Memory B cell (primary cell): ENCODE data around the gene XPO1.
"Not testable (repeated sequence)": the region's sequence is repeated elsewhere in the genome, so short reads cannot be mapped to it uniquely, and the experiment has no call there.

ENCODE experiments used
- ATAC-seq: fragments of 150-1000 bp; cut with Tn5 transposase; 2 replicates; pipeline ENCODE4 v1.10.0; 2021; ENCODE audit warnings: low read depth, mild to moderate bottlenecking, moderate library complexity
- DNase-seq, 2 donors: peaks; one replicate each; pipeline ENCODE4 v3.0.0; 2022; ENCODE audit warnings: low spot score in 2 of 2
- H3K27ac Mint-ChIP-seq: one replicate; pipeline ENCODE4 v1.8.0; 2022; ENCODE audit warnings: mild to moderate bottlenecking, moderate library complexity, mixed read lengths
- H3K27me3 Mint-ChIP-seq: one replicate; pipeline ENCODE4 v1.8.0; 2022; ENCODE audit warnings: mixed read lengths
- H3K36me3 Mint-ChIP-seq: one replicate; pipeline ENCODE4 v1.8.0; 2022; ENCODE audit warnings: mild to moderate bottlenecking, mixed read lengths
- H3K4me1 Mint-ChIP-seq: one replicate; pipeline ENCODE4 v1.8.0; 2022; ENCODE audit warnings: mixed read lengths
- H3K4me3 Mint-ChIP-seq: one replicate; pipeline ENCODE4 v1.8.0; 2022; ENCODE audit warnings: mild to moderate bottlenecking, moderate library complexity, mixed read lengths
- H3K9me3 Mint-ChIP-seq: one replicate; pipeline ENCODE4 v1.8.0; 2022; ENCODE audit warnings: mixed read lengths

Gene XPO1, protein sequence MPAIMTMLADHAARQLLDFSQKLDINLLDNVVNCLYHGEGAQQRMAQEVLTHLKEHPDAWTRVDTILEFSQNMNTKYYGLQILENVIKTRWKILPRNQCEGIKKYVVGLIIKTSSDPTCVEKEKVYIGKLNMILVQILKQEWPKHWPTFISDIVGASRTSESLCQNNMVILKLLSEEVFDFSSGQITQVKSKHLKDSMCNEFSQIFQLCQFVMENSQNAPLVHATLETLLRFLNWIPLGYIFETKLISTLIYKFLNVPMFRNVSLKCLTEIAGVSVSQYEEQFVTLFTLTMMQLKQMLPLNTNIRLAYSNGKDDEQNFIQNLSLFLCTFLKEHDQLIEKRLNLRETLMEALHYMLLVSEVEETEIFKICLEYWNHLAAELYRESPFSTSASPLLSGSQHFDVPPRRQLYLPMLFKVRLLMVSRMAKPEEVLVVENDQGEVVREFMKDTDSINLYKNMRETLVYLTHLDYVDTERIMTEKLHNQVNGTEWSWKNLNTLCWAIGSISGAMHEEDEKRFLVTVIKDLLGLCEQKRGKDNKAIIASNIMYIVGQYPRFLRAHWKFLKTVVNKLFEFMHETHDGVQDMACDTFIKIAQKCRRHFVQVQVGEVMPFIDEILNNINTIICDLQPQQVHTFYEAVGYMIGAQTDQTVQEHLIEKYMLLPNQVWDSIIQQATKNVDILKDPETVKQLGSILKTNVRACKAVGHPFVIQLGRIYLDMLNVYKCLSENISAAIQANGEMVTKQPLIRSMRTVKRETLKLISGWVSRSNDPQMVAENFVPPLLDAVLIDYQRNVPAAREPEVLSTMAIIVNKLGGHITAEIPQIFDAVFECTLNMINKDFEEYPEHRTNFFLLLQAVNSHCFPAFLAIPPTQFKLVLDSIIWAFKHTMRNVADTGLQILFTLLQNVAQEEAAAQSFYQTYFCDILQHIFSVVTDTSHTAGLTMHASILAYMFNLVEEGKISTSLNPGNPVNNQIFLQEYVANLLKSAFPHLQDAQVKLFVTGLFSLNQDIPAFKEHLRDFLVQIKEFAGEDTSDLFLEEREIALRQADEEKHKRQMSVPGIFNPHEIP (N-terminal part only)

DNA sequence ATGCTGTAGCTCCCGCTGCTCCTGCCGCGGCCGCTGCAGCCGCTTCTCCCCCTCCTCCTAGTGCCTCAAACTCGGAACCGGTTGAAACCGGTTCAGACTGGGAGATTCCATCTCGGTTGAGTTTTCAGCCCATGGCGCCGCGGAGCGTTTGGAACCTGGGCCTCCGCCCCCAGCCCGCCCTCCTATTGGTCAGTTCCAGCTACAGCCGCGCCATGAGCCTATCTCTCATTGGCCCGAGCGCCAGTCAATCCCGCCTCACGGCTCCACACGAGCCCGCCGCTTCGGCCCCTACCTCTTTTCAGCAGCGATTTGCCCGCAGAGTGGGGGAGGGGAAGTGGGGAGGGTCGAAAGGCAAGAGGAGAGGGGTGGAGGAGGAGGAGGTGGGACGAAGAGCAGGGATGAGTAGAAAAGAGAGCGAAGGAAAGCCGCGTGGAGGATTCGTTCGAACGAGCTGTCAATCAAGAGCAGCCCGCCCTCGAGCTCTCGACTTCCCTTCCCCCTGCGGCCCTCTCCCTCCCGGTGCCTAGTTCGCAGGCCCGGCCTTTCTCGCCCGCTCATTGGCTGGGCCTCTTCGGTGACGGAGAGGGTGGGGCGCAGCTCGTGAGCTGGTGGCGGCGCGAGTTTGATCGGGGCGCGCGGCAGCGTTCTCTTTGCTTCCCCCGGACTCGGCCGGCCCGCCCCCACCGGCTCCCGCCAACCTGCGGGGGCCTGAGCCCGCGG is at the start of gene XPO1:
Gene XPO1, minus strand, starts transcription at position 157 of the 720 bp plus-strand sequence. CDS start 4,459 bp downstream, outside the sequence.
- Mint-ChIP-seq H3K9me3 (no peaks in the 10 kb centered on the region), H3K4me3 (peak within 1 kb of the TSS; percentile 94), H3K36me3 (peaks cover 2% of the 10 kb centered on the region), H3K4me1 (peaks cover 23% of the 10 kb centered on the region), H3K27ac (peak within 1 kb of the TSS; percentile 97), H3K27me3 (no peaks in the 10 kb centered on the region)
- ATAC-seq (peak; percentile 77), DNase-seq (peak; percentile 96 to 98)

DNA sequence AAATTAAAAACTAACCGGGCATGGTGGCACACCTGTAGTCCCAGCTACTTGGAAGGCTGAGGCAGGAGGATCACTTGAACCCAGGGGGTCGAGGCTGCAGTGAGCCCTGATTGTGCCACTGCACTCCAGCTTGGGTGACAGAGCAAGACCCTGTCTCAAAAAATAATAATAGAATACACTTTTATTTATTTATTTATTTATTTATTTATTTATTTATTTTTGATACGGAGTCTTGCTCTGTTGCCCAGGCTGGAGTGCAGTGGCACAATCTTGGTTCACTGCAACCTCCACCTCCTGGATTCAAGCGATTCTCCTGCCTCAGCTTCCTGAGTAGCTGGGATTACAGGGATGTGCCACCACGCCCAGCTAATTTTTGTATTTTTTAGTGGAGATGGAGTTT is 48.8 kb upstream of the XPO1 start:
- H3K9me3 Mint-ChIP-seq, H3K4me1 Mint-ChIP-seq: not testable (repeated sequence)

DNA sequence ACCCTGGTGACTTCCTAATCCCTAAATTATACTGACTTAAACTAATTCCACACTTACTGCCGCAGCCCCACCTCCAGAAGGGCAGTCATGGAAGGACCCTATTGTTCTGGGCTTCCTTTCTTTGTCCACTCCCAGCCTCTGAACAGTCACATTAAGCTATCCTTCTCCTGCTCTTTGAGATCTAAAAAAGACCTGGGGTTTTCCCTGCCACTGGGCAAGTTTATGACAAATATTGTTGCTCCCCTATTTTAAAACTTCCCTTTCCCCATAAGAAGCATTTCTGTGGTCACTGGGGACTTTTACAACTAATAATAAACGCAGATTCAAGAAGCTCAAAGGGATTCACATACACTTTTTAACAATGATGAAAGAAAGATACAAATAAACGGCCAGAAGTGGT is 47.2 kb upstream of the XPO1 start:
- Mint-ChIP-seq H3K36me3 (no peaks in the 10 kb centered on the region), H3K4me1 (peaks cover 4% of the 10 kb centered on the region), H3K9me3 (no peaks in the 10 kb centered on the region), H3K27me3 (peaks cover 2% of the 10 kb centered on the region), H3K27ac (no peak overlapping the region), H3K4me3 (no peak overlapping the region)
- DNase-seq (no peak), ATAC-seq (no peak)

More for the DNA sequence above, 48.8 kb upstream of the XPO1 start:
- not testable (repeated sequence) for H3K27me3 Mint-ChIP-seq, DNase-seq, H3K36me3 Mint-ChIP-seq, ATAC-seq, H3K4me3 Mint-ChIP-seq, H3K27ac Mint-ChIP-seq

DNA sequence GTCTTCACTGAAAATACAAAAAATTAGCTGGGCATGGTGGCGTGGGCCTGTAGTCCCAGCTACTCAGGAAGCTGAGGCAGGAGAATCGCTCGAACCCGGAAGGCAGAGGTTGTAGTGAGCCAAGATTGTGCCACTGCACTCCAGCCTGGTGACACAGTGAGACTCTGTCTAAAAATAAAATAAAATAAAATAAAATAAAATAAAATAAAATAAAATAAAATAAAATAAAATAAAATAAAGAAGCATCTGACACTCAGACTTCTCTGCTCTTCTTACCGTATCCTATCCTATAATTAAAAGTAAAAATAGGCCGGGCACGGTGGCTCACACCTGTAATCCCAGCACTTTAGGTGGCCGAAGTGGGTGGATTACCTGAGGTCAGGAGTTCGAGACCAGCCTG is 46.2 kb upstream of the XPO1 start:
- H3K9me3 Mint-ChIP-seq, H3K27me3 Mint-ChIP-seq, ATAC-seq: not testable (repeated sequence)

DNA sequence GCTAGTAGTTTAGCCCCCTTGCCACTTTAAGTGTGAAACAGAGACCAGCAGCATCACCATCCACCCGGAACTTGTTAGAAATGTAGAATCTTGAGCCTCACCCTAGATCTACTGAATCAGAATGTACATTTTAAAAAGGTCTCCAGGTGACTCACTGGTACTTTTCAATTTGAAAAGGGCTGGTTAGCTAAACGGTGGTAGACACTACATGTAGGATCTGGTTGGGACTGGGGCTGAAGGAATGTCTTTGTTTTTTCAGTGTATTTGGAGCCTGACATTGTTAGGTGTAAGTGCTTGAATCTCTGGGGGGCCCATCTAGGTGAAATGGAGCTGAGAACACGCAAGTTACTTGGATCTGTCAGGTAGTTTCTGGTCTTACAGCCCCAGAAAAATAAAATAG is 44.0 kb upstream of the XPO1 start:
- Mint-ChIP-seq H3K27ac (no peak overlapping the region), H3K4me3 (no peak overlapping the region), H3K27me3 (no peaks in the 10 kb centered on the region), H3K9me3 (no peaks in the 10 kb centered on the region), H3K4me1 (no peaks in the 10 kb centered on the region), H3K36me3 (no peaks in the 10 kb centered on the region)
- DNase-seq = no peak
- ATAC-seq = no peak

More for the DNA sequence above, 46.2 kb upstream of the XPO1 start:
- H3K4me1 Mint-ChIP-seq, H3K27ac Mint-ChIP-seq, H3K4me3 Mint-ChIP-seq, H3K36me3 Mint-ChIP-seq, DNase-seq: not testable (repeated sequence)

DNA sequence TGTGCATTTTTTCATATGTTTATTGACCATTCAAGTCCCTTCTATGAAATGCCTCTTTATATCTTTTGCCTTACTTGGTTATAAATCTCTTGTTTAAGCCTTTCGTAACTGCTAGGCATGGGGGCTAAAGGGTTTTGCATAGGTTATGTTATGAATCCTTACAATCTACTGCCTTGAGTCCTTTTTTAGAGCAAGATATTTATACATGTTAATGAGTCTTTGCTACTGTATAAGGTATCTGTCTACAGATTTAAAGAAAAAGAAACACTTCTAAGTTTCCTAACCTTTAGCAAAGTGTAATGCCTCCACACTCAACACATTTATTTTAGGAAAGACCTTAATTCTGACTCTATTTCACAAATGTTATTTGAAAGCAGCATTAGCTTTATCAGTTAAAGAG is 43.6 kb upstream of the XPO1 start:
- no peaks in the 10 kb centered on the region for H3K9me3 Mint-ChIP-seq

DNA sequence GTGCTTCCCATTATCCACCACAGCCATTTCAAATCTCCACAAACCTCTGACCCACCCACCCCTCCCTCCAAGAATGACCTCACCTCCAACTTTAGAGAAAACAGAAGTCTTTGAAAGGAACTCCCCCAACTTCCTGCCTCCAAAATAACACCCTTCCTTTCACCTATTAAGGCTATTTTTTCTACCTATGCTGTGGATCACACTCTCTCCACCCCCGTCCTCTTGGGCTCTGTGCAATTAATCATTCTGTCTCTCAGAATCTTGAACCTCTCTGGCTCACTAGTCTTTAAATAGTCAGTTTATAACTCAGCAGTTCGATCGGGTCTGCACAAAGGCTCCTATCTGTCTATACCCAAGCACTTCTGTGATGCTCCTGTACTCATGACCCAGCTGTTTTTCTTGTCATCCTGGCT is 37.3 kb upstream of the XPO1 start:
- ATAC-seq = no peak
- H3K4me3 Mint-ChIP-seq = no peak overlapping the region
- H3K27me3 Mint-ChIP-seq = no peaks in the 10 kb centered on the region
- H3K36me3 Mint-ChIP-seq = no peaks in the 10 kb centered on the region
- H3K27ac Mint-ChIP-seq = peak overlapping the region; percentile 28
- no peak for DNase-seq
- peaks cover 6% of the 10 kb centered on the region for H3K4me1 Mint-ChIP-seq
- no peaks in the 10 kb centered on the region for H3K9me3 Mint-ChIP-seq

More for the DNA sequence above, 43.6 kb upstream of the XPO1 start:
- H3K4me3 Mint-ChIP-seq = no peak overlapping the region
- no peaks in the 10 kb centered on the region for H3K27me3 Mint-ChIP-seq
- no peak overlapping the region for H3K27ac Mint-ChIP-seq
- ATAC-seq (no peak), DNase-seq (no peak)
- H3K36me3 Mint-ChIP-seq = no peaks in the 10 kb centered on the region
- H3K4me1 Mint-ChIP-seq = no peaks in the 10 kb centered on the region

DNA sequence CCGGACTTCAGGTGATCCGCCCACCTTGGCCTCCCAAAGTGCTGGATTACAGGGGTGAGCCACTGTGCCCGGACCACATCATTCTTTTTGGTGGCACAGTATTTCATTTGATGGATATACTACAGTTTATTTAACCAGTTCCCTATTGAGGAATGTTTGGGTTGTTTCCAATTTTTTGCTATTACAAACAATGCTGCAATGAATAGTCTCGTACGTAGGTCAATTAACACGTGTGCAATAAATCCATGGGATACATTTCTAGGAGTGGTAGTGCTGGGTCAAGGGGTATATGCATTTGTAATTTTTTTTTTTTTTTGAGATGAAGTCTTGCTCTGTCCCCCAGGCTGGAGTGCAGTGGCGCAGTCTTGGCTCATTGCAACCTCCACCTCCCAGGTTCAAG is 28.4 kb upstream of the XPO1 start:
- H3K4me1 Mint-ChIP-seq = peaks cover 4% of the 10 kb centered on the region
- no peaks in the 10 kb centered on the region for H3K9me3 Mint-ChIP-seq
- ATAC-seq = no peak
- H3K27me3 Mint-ChIP-seq = peaks cover 4% of the 10 kb centered on the region
- H3K27ac Mint-ChIP-seq = no peak overlapping the region
- DNase-seq = no peak
- no peaks in the 10 kb centered on the region for H3K36me3 Mint-ChIP-seq
- H3K4me3 Mint-ChIP-seq = no peak overlapping the region

DNA sequence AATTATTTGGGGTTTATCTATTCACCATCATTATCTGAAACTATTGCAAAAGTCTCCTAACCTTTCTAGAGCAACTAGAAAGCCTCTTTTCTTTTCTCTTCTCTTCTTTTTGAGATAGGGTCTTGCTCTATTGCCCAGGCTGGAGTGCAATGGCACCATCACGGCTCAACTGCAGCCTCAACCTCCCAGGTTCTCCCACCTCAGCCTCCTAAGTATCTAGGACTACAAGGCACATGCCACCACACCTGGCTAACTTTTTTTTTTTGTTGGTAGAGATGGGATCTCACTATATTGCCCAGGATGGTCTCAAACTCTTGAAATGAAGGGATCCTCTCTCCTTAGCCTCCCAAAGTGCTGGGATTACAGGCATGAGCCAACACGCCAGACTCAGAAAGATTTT is 24.5 kb upstream of the XPO1 start:
- H3K27me3 Mint-ChIP-seq = peaks cover 4% of the 10 kb centered on the region
- H3K9me3 Mint-ChIP-seq = no peaks in the 10 kb centered on the region
- ATAC-seq = no peak

DNA sequence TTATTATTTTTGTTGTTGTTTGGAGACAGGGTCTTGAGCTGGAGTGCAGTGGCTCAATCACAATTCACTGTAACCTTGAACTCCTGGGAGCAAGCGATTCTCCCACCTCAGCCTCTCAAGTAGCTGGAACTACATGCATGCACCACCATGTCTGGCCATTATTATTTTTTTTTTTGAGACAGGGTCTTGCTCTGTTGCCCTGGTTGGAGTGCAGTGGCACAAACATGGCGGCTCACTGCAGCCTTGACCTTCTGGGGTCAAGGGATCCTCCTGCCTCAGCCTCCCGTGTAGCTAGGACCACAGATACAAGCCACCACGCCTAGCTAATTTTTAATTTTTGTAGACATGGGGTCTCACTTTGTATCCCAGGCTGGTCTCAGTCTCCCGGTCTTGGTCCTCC is 20.0 kb upstream of the XPO1 start:
- Mint-ChIP-seq H3K9me3 (no peaks in the 10 kb centered on the region), H3K27me3 (peaks cover 2% of the 10 kb centered on the region), H3K4me1 (peaks cover 2% of the 10 kb centered on the region)

More for the DNA sequence above, 24.5 kb upstream of the XPO1 start:
- Mint-ChIP-seq H3K36me3 (no peaks in the 10 kb centered on the region), H3K4me1 (peaks cover 4% of the 10 kb centered on the region), H3K27ac (no peak overlapping the region), H3K4me3 (no peak overlapping the region)
- no peak for DNase-seq

DNA sequence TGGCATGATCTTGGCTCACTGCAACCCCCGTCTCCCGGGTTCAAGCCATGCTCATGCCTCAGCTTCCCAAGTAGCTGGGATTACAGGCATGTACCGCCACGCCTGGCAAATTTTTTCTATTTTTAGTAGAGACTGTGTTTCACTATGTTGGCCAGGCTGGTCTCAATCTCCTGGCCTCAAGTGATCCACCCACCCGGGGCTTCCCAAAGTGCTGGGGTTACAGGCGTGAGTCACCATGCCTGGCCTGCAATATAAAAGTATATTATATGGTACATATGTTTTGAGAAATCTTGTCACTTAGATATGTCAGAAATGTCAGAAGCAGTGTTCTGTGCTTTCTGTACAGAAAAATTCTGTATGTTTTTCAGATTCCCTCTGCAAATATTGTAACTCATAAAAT is 19.2 kb upstream of the XPO1 start:
- H3K4me3 Mint-ChIP-seq = no peak overlapping the region
- H3K9me3 Mint-ChIP-seq = no peaks in the 10 kb centered on the region
- ATAC-seq (no peak), DNase-seq (no peak)
- H3K4me1 Mint-ChIP-seq = peaks cover 2% of the 10 kb centered on the region
- H3K27ac Mint-ChIP-seq = no peak overlapping the region
- peaks cover 2% of the 10 kb centered on the region for H3K27me3 Mint-ChIP-seq
- no peaks in the 10 kb centered on the region for H3K36me3 Mint-ChIP-seq

More for the DNA sequence above, 20.0 kb upstream of the XPO1 start:
- ATAC-seq = no peak
- no peak overlapping the region for H3K27ac Mint-ChIP-seq
- no peak overlapping the region for H3K4me3 Mint-ChIP-seq
- DNase-seq = no peak
- no peaks in the 10 kb centered on the region for H3K36me3 Mint-ChIP-seq

DNA sequence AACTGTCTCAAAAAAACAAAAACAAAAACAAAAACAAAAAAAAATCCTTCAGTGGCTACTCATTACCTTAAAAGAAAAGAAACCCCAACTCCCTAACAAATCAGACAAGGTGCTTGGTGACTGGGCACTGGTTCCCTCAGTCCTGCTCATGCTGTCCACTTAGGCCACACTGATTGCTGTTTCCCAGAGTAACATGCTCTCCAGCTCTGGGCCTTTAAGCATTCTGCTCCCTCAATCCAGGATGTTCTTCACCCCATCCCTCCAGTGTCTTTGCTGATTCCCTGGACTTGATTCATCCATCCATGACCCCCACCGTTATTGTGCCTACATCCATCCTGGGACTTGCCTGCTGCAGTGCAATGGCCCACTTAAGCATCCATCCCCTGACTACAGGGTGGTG is 16.4 kb upstream of the XPO1 start:
- H3K27ac Mint-ChIP-seq = no peak overlapping the region
- no peak for DNase-seq
- H3K4me1 Mint-ChIP-seq = peaks cover 2% of the 10 kb centered on the region
- no peaks in the 10 kb centered on the region for H3K9me3 Mint-ChIP-seq
- no peak for ATAC-seq
- no peaks in the 10 kb centered on the region for H3K36me3 Mint-ChIP-seq
- H3K27me3 Mint-ChIP-seq = no peaks in the 10 kb centered on the region
- H3K4me3 Mint-ChIP-seq = no peak overlapping the region

DNA sequence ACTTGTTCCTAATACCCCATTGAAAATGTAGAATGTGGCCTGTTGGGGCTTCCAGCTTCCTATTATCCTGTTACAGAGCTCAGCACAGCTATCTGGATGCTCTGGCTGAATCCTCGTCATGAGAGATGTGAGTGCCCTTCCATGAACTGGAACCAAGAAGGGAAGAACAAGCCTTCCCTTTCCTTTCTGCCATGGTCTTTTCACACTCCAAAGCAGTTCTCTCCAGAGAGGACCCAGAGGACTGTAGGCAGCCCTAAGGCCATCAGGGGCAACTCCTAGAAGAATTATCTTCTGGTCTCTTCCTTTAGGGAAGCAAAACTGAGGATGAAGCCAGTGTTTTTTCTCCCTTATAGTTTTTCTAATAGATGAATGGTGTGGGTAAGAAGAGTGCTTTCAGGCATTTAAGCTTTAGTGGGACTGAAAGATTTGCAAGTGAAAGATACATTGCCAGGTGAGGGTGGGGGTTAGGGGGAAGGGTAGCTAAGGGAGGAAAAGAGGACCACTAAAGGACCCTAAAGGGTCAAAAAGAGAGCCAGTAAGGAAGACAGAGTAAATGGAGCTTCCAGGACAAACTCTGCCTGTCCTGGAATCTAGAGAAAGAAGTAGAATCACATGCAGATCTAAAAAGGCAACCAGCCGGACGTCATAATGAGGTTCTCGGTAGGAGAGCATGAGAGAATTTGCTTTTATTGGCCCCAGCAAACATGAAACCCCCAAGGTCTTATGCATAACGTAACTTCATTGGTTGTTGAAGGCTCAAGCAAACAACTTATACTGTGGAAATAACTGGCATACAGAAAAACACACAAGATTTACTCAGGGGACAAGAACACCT is 12.4 kb upstream of the XPO1 start:
- Mint-ChIP-seq H3K27ac (no peak overlapping the region), H3K27me3 (peaks cover 1% of the 10 kb centered on the region), H3K4me3 (no peak overlapping the region), H3K9me3 (no peaks in the 10 kb centered on the region), H3K4me1 (peaks cover 2% of the 10 kb centered on the region), H3K36me3 (no peaks in the 10 kb centered on the region)
- ATAC-seq (no peak), DNase-seq (no peak)
